ENCODE data around the gene REX1BD. TPM values are rescaled to one million over a fixed set of nuclear protein-coding genes. Genes with fewer than 3 reads are reported as not detected.
A peak's percentile ranks its signal among the peaks of the same experiment; 100 is the strongest.

REX1BD gene
- total RNA-seq, 4 donors from 2014 or later: 29.7 to 295 (median 74.2) TPM

DNA sequence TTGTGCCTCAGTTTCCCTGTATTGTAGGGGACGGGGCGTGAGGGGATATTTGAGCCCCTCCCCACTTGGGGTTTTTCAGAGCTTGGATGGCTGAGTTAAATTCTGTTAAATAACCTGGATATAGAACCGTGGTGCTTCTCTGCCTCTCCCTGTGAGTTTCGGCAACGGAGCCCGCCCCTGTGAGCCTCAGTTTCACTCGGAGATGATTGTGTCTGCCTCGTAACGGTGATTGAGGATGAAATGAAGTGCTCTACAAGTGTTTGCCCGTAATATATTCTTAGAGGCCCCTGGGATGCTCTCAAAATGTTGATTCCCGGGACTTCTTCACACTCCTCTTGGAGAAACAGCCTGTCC is 30.4 kb upstream of the REX1BD start:
- Histone ChIP-seq H3K4me1 (peaks cover 0 to 5% of the 10 kb centered on the region in 2 donors), H3K4me3 (peak overlapping the region; percentile 62 to 86), H3K27ac (peak overlapping the region; percentile 94 to 96), H3K27me3 (no peaks in the 10 kb centered on the region), H3K9me3 (no peaks in the 10 kb centered on the region), H3K36me3 (no peaks in the 10 kb centered on the region)
- no peak for TF ChIP-seq POLR2A (IDR thresholded peaks at IDR 0.05)
- no peak for TF ChIP-seq CTCF (IDR thresholded peaks at IDR 0.05)
- intact Hi-C loops (cut with DNase I; ENCODE audit: low total_unique reads): no loop called here
- DNase-seq: no peak

DNA sequence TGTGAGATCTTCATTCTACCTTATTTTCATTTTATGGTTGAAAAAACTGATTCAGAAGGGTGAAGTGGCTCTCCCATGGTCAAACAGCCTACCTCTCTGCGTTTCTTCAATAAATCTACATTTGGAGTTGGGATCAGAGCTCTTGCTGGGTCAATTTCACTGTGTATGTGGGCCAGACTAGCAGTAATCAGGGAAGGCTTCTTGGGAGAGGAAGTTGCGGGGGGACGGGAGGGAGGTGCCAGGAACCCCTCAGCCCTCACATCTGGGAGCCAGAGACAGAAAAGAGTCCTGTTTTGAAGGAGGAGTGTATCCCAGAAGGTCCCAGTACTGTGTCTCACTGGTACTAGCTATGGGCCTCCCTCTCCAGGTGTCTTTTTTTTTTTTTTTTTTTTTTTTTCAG is 30.0 kb upstream of the REX1BD start:
- H3K4me1 ChIP-seq: peaks cover 0 to 5% of the 10 kb centered on the region in 2 donors
- intact Hi-C loops (cut with DNase I; ENCODE audit: low total_unique reads): no loop called here
- DNase-seq: no peak
- TF ChIP-seq CTCF (IDR thresholded peaks at IDR 0.05): no peak
- H3K36me3 ChIP-seq: no peaks in the 10 kb centered on the region
- peak overlapping the region; percentile 62 to 86 for H3K4me3 ChIP-seq
- no peaks in the 10 kb centered on the region for H3K27me3 ChIP-seq
- peak overlapping the region; percentile 94 to 96 for H3K27ac ChIP-seq
- no peaks in the 10 kb centered on the region for H3K9me3 ChIP-seq

- Histone ChIP-seq H3K27ac (no peak overlapping the region), H3K4me1 (peaks cover 0 to 5% of the 10 kb centered on the region in 2 donors), H3K36me3 (no peaks in the 10 kb centered on the region), H3K4me3 (no peak overlapping the region), H3K27me3 (no peaks in the 10 kb centered on the region), H3K9me3 (no peaks in the 10 kb centered on the region)
- TF ChIP-seq POLR2A (IDR thresholded peaks at IDR 0.05) (no peak), CTCF (IDR thresholded peaks at IDR 0.05) (no peak)
- intact Hi-C loops (cut with DNase I; ENCODE audit: low total_unique reads): no loop called here
- DNase-seq: no peak
Measured at GRCh38 chr19:18559685-18560084, 28.9 kb upstream of the REX1BD start.

DNA sequence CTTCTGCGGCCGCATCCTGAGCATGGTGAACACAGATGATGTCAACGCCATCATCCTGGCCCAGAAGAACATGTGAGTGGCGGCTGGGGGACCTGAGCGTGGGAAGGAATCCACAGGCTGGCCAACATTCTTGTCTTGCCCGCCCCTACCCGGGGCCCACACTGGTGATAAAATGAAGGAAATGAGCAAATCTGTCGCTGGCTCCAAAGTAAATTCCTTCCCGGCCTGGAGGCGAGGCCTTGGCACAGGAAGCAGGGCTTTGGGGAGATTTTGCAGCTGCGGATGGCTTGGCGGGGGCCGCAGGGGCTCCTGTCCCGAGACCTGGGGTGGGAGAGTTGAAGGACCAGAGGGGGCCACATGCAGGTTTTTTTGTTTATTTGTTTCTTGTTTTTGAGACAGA is 26.5 kb upstream of the REX1BD start:
- no peaks in the 10 kb centered on the region for H3K27me3 ChIP-seq
- peak overlapping the region; percentile 69 to 73 for H3K27ac ChIP-seq
- H3K36me3 ChIP-seq: no peaks in the 10 kb centered on the region
- no peak for TF ChIP-seq POLR2A (IDR thresholded peaks at IDR 0.05)
- no peak for TF ChIP-seq CTCF (IDR thresholded peaks at IDR 0.05)
- peaks cover 0 to 5% of the 10 kb centered on the region in 2 donors for H3K4me1 ChIP-seq
- H3K4me3 ChIP-seq: no peak overlapping the region
- no peak for DNase-seq
- intact Hi-C loops (cut with DNase I; ENCODE audit: low total_unique reads): no loop called here
- no peaks in the 10 kb centered on the region for H3K9me3 ChIP-seq

DNA sequence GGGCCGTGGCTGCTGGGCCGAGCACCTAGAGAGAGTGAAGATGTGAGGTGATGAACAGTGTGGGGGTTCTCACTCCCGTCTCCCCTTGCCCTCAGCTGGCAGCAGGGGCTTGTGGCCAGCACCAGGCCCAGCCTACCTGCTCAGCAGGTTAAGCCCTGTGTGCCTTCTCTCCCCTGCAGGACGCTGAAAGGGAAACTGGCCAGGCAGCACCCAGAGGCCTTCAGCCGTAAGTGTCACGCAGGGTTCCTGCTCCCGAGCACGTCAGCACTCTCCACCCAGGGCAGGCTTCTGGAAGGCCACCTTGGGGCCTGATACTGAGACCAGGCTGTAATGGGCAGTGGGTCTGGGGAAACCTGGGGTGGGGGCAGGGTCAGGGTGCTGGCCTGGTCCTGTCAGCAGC is 21.6 kb upstream of the REX1BD start:
- no peak overlapping the region for H3K27ac ChIP-seq
- no peaks in the 10 kb centered on the region for H3K27me3 ChIP-seq
- no peaks in the 10 kb centered on the region for H3K9me3 ChIP-seq
- no peak for DNase-seq
- no peak overlapping the region for H3K4me3 ChIP-seq
- no peaks in the 10 kb centered on the region for H3K36me3 ChIP-seq
- intact Hi-C loops (cut with DNase I; ENCODE audit: low total_unique reads): no loop called here
- no peak for TF ChIP-seq CTCF (IDR thresholded peaks at IDR 0.05)
- H3K4me1 ChIP-seq: no peaks in the 10 kb centered on the region

All from uterus (tissue), 4 donors.